ENCODE measurements around the gene CHCHD3.

Gene CHCHD3

DNA sequence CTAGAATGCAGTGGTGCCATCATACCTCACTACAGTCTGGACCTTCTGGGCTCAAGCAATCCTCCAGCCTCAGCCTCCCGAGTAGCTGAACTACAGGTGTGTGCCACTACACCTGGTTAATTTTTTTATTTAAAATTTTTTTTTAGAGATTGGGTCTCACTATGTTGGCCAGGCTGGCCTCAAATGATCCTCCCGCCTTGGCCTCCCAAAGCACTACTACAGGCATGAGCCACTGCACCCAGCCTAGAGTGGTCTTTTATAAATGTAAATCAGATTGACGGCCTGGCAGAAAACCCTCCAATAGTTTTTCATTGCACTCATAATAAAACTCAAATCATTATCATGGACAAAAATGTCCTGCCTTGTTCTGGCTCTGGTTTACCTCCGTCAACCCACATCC lies 303.9 kb downstream of the CHCHD3 start:
- H3K79me2 ChIP-seq (ENCODE audit: insufficient read depth, low read length), result no peaks in the 10 kb centered on the region
- peaks cover under 1% of the 10 kb centered on the region; the same call in 1 of the 2 replicates for H3K36me3 ChIP-seq (ENCODE audit: insufficient read depth, low read length)
- no peaks in the 10 kb centered on the region for H3K9me3 ChIP-seq (ENCODE audit: insufficient read depth, low read depth, low read length)
- H3K4me3 ChIP-seq (ENCODE audit: low read length, poor library complexity, severe bottlenecking), result no peak overlapping the region
- no peak overlapping the region for H3K9ac ChIP-seq (ENCODE audit: low read depth, low read length, poor library complexity, severe bottlenecking)
- H2AFZ ChIP-seq (ENCODE audit: low read length), result no peak overlapping the region
- no peaks in the 10 kb centered on the region for H3K9me2 ChIP-seq (replicated peaks; ENCODE audit: low read depth, low read length)
- H4K20me1 ChIP-seq (ENCODE audit: insufficient read depth, low read length, poor library complexity, severe bottlenecking), result no peaks in the 10 kb centered on the region
- no peaks in the 10 kb centered on the region for H3F3A ChIP-seq (ENCODE audit: low read depth)
- H3K4me1 ChIP-seq (ENCODE audit: insufficient read depth, low read length, poor library complexity, severe bottlenecking), result no peaks in the 10 kb centered on the region
- no peaks in the 10 kb centered on the region for H3K27me3 ChIP-seq (ENCODE audit: insufficient read depth, low read length, poor library complexity, severe bottlenecking)
- TF ChIP-seq, protein P1, sequence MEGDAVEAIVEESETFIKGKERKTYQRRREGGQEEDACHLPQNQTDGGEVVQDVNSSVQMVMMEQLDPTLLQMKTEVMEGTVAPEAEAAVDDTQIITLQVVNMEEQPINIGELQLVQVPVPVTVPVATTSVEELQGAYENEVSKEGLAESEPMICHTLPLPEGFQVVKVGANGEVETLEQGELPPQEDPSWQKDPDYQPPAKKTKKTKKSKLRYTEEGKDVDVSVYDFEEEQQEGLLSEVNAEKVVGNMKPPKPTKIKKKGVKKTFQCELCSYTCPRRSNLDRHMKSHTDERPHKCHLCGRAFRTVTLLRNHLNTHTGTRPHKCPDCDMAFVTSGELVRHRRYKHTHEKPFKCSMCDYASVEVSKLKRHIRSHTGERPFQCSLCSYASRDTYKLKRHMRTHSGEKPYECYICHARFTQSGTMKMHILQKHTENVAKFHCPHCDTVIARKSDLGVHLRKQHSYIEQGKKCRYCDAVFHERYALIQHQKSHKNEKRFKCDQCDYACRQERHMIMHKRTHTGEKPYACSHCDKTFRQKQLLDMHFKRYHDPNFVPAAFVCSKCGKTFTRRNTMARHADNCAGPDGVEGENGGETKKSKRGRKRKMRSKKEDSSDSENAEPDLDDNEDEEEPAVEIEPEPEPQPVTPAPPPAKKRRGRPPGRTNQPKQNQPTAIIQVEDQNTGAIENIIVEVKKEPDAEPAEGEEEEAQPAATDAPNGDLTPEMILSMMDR (conservative IDR thresholded peaks at IDR 0.05; ENCODE audit: low read length), result no peak
- TF ChIP-seq EZH2phosphoT487 (IDR thresholded peaks at IDR 0.05; ENCODE audit: borderline replicate concordance), result no peak
- no peak overlapping the region for H3K4me2 ChIP-seq (ENCODE audit: low read depth, low read length, poor library complexity, severe bottlenecking)

DNA sequence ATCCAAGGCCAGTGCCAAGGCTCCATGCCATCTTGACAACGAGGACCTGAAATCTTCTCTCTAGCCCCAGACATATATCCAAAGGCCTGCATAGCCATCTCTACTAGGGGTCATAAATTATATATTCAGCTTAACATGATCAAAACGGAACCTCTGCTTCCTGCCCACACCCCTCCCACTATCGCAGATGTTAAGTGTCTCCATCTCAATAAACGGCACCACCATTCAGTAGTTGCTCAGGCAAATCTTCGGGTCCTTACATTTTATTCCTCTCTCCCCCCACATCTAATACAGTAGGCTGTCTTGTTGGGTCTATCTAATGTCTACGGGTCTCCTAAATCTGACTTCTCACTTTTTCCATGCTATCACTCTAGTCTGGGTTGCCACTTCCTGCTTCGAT lies 304.5 kb downstream of the CHCHD3 start:
- Histone ChIP-seq H3K9me3 (ENCODE audit: insufficient read depth, low read depth, low read length) (no peaks in the 10 kb centered on the region), H3K9ac (ENCODE audit: low read depth, low read length, poor library complexity, severe bottlenecking) (no peak overlapping the region), H3K4me1 (ENCODE audit: insufficient read depth, low read length, poor library complexity, severe bottlenecking) (no peaks in the 10 kb centered on the region), H3K27me3 (ENCODE audit: insufficient read depth, low read length, poor library complexity, severe bottlenecking) (no peaks in the 10 kb centered on the region), H3F3A (ENCODE audit: low read depth) (no peaks in the 10 kb centered on the region), H3K4me3 (ENCODE audit: low read length, poor library complexity, severe bottlenecking) (no peak overlapping the region), H4K20me1 (ENCODE audit: insufficient read depth, low read length, poor library complexity, severe bottlenecking) (no peaks in the 10 kb centered on the region), H3K9me2 (replicated peaks; ENCODE audit: low read depth, low read length) (no peaks in the 10 kb centered on the region), H2AFZ (ENCODE audit: low read length) (no peak overlapping the region), H3K79me2 (ENCODE audit: insufficient read depth, low read length) (no peaks in the 10 kb centered on the region), H3K36me3 (ENCODE audit: insufficient read depth, low read length) (no peaks in the 10 kb centered on the region), H3K4me2 (ENCODE audit: low read depth, low read length, poor library complexity, severe bottlenecking) (no peak overlapping the region)
- TF ChIP-seq, protein P1 (conservative IDR thresholded peaks at IDR 0.05; ENCODE audit: low read length), result no peak
- no peak for TF ChIP-seq EZH2phosphoT487 (IDR thresholded peaks at IDR 0.05; ENCODE audit: borderline replicate concordance)

DNA sequence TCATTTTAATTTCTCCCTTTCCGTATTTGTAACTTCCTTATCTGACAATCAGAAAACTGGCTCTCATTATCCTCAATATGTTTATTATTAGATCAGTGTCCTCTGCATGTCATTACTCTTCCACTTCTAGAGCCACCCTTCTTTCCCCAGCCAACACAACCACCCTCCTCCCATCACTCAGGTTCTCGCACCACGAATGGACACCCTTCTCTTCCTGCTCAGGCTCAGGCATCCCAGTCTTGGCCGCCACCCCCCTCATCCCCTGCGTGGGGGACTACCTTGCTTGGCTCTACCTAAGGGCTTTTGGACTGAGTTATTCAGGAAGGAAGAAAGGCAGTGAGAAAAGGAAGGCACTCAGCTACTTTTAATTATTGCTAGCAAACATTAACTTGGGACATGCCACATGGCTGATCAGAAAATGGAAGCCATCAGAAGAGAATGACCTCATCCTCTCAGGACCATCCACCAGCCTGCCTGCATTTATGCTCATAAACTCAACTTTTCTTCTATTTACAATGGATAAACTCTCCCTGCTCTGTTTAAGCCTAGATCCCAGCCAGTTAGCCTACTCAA lies 305.8 kb downstream of the CHCHD3 start:
- no peaks in the 10 kb centered on the region for H3F3A ChIP-seq (ENCODE audit: low read depth)
- no peaks in the 10 kb centered on the region for H3K27me3 ChIP-seq (ENCODE audit: insufficient read depth, low read length, poor library complexity, severe bottlenecking)
- H3K9me3 ChIP-seq (ENCODE audit: insufficient read depth, low read depth, low read length), result no peaks in the 10 kb centered on the region
- no peak overlapping the region for H3K4me3 ChIP-seq (ENCODE audit: low read length, poor library complexity, severe bottlenecking)
- no peak overlapping the region for H2AFZ ChIP-seq (ENCODE audit: low read length)
- H3K36me3 ChIP-seq (ENCODE audit: insufficient read depth, low read length), result no peaks in the 10 kb centered on the region
- no peaks in the 10 kb centered on the region for H4K20me1 ChIP-seq (ENCODE audit: insufficient read depth, low read length, poor library complexity, severe bottlenecking)
- H3K9ac ChIP-seq (ENCODE audit: low read depth, low read length, poor library complexity, severe bottlenecking), result no peak overlapping the region
- no peaks in the 10 kb centered on the region for H3K9me2 ChIP-seq (replicated peaks; ENCODE audit: low read depth, low read length)
- H3K4me1 ChIP-seq (ENCODE audit: insufficient read depth, low read length, poor library complexity, severe bottlenecking), result no peaks in the 10 kb centered on the region
- TF ChIP-seq, protein P1 (conservative IDR thresholded peaks at IDR 0.05; ENCODE audit: low read length), result no peak
- no peaks in the 10 kb centered on the region for H3K79me2 ChIP-seq (ENCODE audit: insufficient read depth, low read length)
- no peak overlapping the region for H3K4me2 ChIP-seq (ENCODE audit: low read depth, low read length, poor library complexity, severe bottlenecking)
